HepG2 (cell line): ENCODE results near the gene LMAN2. TPM values are rescaled to one million over a fixed set of nuclear protein-coding genes. Genes with fewer than 3 reads are reported as not detected.

Source experiments
- CC2D1A ChIP-seq: sonication (generic); formaldehyde crosslinking; IDR thresholded peaks from 2 replicates; pipeline ENCODE4 v1.8.1; 2023; ENCODE audit warnings: mild to moderate bottlenecking, missing genetic modification reagents
- CEBPB ChIP-seq: IDR thresholded peaks from 2 replicates; pipeline ENCODE4 v1.6.1; 2011; ENCODE audit warnings: low read depth, low read length, improper control_type of control experiment, borderline replicate concordance
- RARA ChIP-seq: IDR thresholded peaks from 2 replicates; pipeline ENCODE4 v1.6.1; 2016; ENCODE audit warnings: missing genetic modification reagents, missing compliant biosample characterization
- RBAK ChIP-seq: sonication (generic); formaldehyde crosslinking; IDR thresholded peaks from 2 replicates; pipeline ENCODE4 v1.5.1; 2020; ENCODE audit warnings: mild to moderate bottlenecking, missing genetic modification reagents
- RBM39 ChIP-seq: fragments of 200-400 bp; formaldehyde crosslinking; IDR thresholded peaks from one replicate; pipeline ENCODE4 v1.6.1; 2018; ENCODE audit warnings: antibody characterized with exemption, mild to moderate bottlenecking, low read depth, low read length; ENCODE audit not compliant: poor library complexity, severe bottlenecking
- RXRB ChIP-seq: IDR thresholded peaks from 2 replicates; pipeline ENCODE4 v1.6.1; 2016; ENCODE audit warnings: borderline replicate concordance, missing genetic modification reagents, missing compliant biosample characterization
- TBX2 ChIP-seq: sonication (generic); formaldehyde crosslinking; IDR thresholded peaks from 2 replicates; pipeline ENCODE4 v1.5.0; 2020; ENCODE audit warnings: missing genetic modification reagents, mild to moderate bottlenecking, borderline replicate concordance
- ZMYM2 ChIP-seq: sonication (generic); formaldehyde crosslinking; IDR thresholded peaks from 2 replicates; pipeline ENCODE4 v1.8.0; 2022; ENCODE audit warnings: mild to moderate bottlenecking, missing genetic modification reagents
- ZNF703 ChIP-seq: sonication (generic); formaldehyde crosslinking; IDR thresholded peaks from 2 replicates; pipeline ENCODE4 v1.5.1; 2020; ENCODE audit warnings: missing genetic modification reagents, mild to moderate bottlenecking, moderate library complexity, borderline replicate concordance
- ZNF713 ChIP-seq: sonication (generic); formaldehyde crosslinking; IDR thresholded peaks from 2 replicates; pipeline ENCODE4 v1.4.0; 2020; ENCODE audit warnings: mild to moderate bottlenecking, missing genetic modification reagents
- ZNF761 ChIP-seq: sonication (generic); formaldehyde crosslinking; conservative IDR thresholded peaks from 2 replicates; pipeline ENCODE4 v1.4.0; 2020; ENCODE audit warnings: mild to moderate bottlenecking, missing genetic modification reagents
- ZSCAN29 ChIP-seq: sonication (generic); formaldehyde crosslinking; conservative IDR thresholded peaks from 2 replicates; pipeline ENCODE4 v1.4.0; 2020; ENCODE audit warnings: mild to moderate bottlenecking, missing genetic modification reagents
- polyA plus RNA-seq, 8 experiments: library from polyadenylated mRNA; depleted of rRNA in 3 of 8; stranded (reverse) in 7 of 8; unstranded in 1 of 8; fragments of >200 nt; fragmentation: Illumina TruSeq in 4 of 8; extraction: Trizol in 4 of 8; gene quantifications; 2 replicates each; pipeline versions ENCODE4 v1.2.1 to v1.2.3, GENCODE V29; 2011 to 2016; ENCODE audit warnings: low read depth in 4 of 8, missing spikeins in 1 of 8, mixed read lengths in 1 of 8; ENCODE audit not compliant: insufficient read depth in 1 of 8
- total RNA-seq, 5 experiments: library from RNA; depleted of rRNA; stranded (reverse); fragments of >200 nt; fragmentation: Illumina TruSeq; extraction: Trizol; gene quantifications; 2 replicates each; pipeline ENCODE4 v1.2.3, GENCODE V29; 2016; ENCODE audit warnings: low read depth in 1 of 5
- TF ChIP-seq, protein P1 (sequence below): sonication (generic); formaldehyde crosslinking; conservative IDR thresholded peaks from 2 replicates; pipeline ENCODE4 v1.4.0; 2020; ENCODE audit warnings: missing genetic modification reagents
- TF ChIP-seq, protein P2 (sequence below): sonication (generic); formaldehyde crosslinking; IDR thresholded peaks from 2 replicates; pipeline ENCODE4 v1.4.0; 2020; ENCODE audit warnings: low read depth, mild to moderate bottlenecking, missing genetic modification reagents
- TF ChIP-seq, protein P3 (sequence below): sonication (generic); formaldehyde crosslinking; IDR thresholded peaks from 2 replicates; pipeline ENCODE4 v1.4.0; 2020; ENCODE audit warnings: missing genetic modification reagents
- TF ChIP-seq, protein P4 (sequence below): sonication (generic); formaldehyde crosslinking; IDR thresholded peaks from 2 replicates; pipeline ENCODE4 v1.5.0; 2020; ENCODE audit warnings: mild to moderate bottlenecking, missing genetic modification reagents, moderate library complexity
- TF ChIP-seq, protein P5 (sequence below): sonication (generic); formaldehyde crosslinking; IDR thresholded peaks from 2 replicates; pipeline ENCODE4 v1.5.1; 2020; ENCODE audit warnings: mild to moderate bottlenecking, missing genetic modification reagents, borderline replicate concordance

LMAN2 gene
- total and polyA plus RNA-seq, 2 of the 13 experiments (the other 11 are each of a cell fraction or from before 2014, with no cell fraction given): 191 to 197 TPM

DNA sequence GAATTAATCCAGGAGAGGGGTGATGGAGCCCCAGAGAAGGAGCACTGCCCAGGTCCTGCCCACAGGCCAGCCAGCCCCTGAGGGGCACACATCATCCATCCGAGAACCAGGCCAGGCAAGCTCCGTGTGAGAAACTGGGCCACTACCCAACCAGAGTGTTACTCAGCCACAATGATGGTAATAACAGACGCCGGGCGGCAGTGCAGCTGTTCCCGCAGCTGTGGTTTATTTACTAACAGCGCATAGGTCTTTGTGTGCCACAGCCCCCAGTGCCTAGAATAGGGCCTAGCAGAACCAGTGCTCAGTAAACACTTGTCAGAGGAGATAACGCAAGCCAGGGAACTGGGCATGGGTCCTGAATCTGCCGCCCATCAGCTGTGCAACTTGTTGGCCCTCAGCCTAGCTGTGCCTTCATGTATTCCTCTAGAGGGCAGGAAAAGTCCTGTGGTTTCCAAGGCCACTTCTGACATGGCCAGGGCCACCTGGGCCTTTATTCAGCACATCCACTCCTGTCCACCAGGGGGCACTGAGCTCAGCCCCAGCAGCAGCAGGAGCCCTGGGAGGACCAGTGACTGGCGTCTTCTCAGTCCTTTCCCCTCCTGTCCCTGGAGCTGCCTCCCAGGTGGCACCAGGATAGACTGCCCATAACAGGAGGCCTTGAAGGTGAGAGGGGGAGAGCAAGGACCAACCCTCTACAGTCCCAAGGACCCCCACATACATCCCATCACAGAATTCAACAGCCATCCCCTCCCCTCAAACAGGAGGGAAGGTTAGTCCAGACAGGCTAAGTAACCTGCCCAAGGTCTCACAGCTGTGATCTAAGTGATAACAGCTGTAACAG, 41.9 kb downstream of the LMAN2 start (continued):
- TF ChIP-seq, protein P1, sequence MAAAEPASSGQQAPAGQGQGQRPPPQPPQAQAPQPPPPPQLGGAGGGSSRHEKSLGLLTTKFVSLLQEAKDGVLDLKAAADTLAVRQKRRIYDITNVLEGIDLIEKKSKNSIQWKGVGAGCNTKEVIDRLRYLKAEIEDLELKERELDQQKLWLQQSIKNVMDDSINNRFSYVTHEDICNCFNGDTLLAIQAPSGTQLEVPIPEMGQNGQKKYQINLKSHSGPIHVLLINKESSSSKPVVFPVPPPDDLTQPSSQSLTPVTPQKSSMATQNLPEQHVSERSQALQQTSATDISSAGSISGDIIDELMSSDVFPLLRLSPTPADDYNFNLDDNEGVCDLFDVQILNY (CRISPR knock-in tag): no peak
- TF ChIP-seq RBM39: no peak
- TF ChIP-seq, protein P2, sequence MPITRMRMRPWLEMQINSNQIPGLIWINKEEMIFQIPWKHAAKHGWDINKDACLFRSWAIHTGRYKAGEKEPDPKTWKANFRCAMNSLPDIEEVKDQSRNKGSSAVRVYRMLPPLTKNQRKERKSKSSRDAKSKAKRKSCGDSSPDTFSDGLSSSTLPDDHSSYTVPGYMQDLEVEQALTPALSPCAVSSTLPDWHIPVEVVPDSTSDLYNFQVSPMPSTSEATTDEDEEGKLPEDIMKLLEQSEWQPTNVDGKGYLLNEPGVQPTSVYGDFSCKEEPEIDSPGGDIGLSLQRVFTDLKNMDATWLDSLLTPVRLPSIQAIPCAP (CRISPR knock-in tag): no peak
- TF ChIP-seq ZNF713 (CRISPR knock-in tag): no peak
- TF ChIP-seq CC2D1A (CRISPR knock-in tag): 0 out of 2 replicates have a peak, but pooled peaks have one; percentile 49
- no peak for TF ChIP-seq ZMYM2 (CRISPR knock-in tag)
- no peak for TF ChIP-seq RARA (CRISPR knock-in tag)
- TF ChIP-seq RXRB (CRISPR knock-in tag): no peak
- TF ChIP-seq TBX2: 0 out of 2 replicates have a peak, but pooled peaks have one; percentile 27
- TF ChIP-seq, protein P3, sequence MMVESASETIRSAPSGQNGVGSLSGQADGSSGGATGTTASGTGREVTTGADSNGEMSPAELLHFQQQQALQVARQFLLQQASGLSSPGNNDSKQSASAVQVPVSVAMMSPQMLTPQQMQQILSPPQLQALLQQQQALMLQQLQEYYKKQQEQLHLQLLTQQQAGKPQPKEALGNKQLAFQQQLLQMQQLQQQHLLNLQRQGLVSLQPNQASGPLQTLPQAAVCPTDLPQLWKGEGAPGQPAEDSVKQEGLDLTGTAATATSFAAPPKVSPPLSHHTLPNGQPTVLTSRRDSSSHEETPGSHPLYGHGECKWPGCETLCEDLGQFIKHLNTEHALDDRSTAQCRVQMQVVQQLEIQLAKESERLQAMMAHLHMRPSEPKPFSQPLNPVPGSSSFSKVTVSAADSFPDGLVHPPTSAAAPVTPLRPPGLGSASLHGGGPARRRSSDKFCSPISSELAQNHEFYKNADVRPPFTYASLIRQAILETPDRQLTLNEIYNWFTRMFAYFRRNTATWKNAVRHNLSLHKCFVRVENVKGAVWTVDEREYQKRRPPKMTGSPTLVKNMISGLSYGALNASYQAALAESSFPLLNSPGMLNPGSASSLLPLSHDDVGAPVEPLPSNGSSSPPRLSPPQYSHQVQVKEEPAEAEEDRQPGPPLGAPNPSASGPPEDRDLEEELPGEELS: no peak
- TF ChIP-seq, protein P4, sequence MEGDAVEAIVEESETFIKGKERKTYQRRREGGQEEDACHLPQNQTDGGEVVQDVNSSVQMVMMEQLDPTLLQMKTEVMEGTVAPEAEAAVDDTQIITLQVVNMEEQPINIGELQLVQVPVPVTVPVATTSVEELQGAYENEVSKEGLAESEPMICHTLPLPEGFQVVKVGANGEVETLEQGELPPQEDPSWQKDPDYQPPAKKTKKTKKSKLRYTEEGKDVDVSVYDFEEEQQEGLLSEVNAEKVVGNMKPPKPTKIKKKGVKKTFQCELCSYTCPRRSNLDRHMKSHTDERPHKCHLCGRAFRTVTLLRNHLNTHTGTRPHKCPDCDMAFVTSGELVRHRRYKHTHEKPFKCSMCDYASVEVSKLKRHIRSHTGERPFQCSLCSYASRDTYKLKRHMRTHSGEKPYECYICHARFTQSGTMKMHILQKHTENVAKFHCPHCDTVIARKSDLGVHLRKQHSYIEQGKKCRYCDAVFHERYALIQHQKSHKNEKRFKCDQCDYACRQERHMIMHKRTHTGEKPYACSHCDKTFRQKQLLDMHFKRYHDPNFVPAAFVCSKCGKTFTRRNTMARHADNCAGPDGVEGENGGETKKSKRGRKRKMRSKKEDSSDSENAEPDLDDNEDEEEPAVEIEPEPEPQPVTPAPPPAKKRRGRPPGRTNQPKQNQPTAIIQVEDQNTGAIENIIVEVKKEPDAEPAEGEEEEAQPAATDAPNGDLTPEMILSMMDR (CRISPR knock-in tag): peak; percentile 95
- no peak for TF ChIP-seq ZNF761 (CRISPR knock-in tag)
- TF ChIP-seq ZSCAN29 (CRISPR knock-in tag): no peak
- TF ChIP-seq RBAK (CRISPR knock-in tag): no peak
- TF ChIP-seq, protein P5, sequence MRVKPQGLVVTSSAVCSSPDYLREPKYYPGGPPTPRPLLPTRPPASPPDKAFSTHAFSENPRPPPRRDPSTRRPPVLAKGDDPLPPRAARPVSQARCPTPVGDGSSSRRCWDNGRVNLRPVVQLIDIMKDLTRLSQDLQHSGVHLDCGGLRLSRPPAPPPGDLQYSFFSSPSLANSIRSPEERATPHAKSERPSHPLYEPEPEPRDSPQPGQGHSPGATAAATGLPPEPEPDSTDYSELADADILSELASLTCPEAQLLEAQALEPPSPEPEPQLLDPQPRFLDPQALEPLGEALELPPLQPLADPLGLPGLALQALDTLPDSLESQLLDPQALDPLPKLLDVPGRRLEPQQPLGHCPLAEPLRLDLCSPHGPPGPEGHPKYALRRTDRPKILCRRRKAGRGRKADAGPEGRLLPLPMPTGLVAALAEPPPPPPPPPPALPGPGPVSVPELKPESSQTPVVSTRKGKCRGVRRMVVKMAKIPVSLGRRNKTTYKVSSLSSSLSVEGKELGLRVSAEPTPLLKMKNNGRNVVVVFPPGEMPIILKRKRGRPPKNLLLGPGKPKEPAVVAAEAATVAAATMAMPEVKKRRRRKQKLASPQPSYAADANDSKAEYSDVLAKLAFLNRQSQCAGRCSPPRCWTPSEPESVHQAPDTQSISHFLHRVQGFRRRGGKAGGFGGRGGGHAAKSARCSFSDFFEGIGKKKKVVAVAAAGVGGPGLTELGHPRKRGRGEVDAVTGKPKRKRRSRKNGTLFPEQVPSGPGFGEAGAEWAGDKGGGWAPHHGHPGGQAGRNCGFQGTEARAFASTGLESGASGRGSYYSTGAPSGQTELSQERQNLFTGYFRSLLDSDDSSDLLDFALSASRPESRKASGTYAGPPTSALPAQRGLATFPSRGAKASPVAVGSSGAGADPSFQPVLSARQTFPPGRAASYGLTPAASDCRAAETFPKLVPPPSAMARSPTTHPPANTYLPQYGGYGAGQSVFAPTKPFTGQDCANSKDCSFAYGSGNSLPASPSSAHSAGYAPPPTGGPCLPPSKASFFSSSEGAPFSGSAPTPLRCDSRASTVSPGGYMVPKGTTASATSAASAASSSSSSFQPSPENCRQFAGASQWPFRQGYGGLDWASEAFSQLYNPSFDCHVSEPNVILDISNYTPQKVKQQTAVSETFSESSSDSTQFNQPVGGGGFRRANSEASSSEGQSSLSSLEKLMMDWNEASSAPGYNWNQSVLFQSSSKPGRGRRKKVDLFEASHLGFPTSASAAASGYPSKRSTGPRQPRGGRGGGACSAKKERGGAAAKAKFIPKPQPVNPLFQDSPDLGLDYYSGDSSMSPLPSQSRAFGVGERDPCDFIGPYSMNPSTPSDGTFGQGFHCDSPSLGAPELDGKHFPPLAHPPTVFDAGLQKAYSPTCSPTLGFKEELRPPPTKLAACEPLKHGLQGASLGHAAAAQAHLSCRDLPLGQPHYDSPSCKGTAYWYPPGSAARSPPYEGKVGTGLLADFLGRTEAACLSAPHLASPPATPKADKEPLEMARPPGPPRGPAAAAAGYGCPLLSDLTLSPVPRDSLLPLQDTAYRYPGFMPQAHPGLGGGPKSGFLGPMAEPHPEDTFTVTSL (CRISPR knock-in tag): no peak
- TF ChIP-seq ZNF703 (CRISPR knock-in tag): no peak
- TF ChIP-seq CEBPB: no peak
